ENCODE data around the gene EPB41L4A.
A peak's percentile ranks its signal among the peaks of the same experiment; 100 is the strongest.

Gene EPB41L4A

DNA sequence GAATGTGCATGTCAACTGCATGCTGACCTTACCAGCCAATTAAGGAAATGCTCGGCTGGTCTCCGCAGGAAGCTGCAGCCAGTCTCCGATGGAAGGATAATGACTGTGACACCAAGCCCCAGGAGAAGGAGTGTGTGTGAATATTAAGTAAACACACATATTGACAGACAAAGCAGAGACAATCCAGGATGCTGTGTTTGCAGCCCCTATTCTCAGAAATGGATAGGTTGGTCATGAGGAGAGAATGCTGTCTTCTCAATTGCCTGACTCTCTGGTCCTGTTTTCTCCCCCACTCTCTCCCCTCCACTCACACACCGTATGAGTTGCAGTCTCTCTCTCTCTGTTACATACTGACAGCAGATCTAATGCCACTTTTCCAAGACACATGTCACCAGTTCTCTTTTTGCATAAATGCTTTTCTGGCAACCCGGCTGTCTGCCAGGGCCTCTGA lies 85.7 kb downstream of the EPB41L4A start:
- Histone ChIP-seq H3K4me1 (ENCODE audit: control insufficient read depth, insufficient read depth, low read length) (no peaks in the 10 kb centered on the region; the same call in 1 of the 2 replicates), H3K4me3 (ENCODE audit: low read depth, low read length) (no peak overlapping the region), H3K9me3 (ENCODE audit: control insufficient read depth, insufficient read depth, low read depth, low read length) (no peaks in the 10 kb centered on the region), H3K27ac (ENCODE audit: extremely low read depth, low read depth, low read length) (no peak overlapping the region), H3K36me3 (ENCODE audit: control insufficient read depth in 2 of 2, insufficient read depth in 1 of 2, low read length in 2 of 2) (no peaks in the 10 kb centered on the region)
- POLR2A ChIA-PET = no interaction called here
- CTCF ChIA-PET = no interaction called here
- TF ChIP-seq ZNF335 (tag by site-specific recombination; conservative IDR thresholded peaks at IDR 0.05) = peak; percentile 85
- peak; percentile 38; the same call in 1 of the 2 replicates for TF ChIP-seq ZIC2 (tag by site-specific recombination; IDR thresholded peaks at IDR 0.05)
- 0 out of 2 replicates have a peak, but pooled peaks have one; percentile 22 for TF ChIP-seq ZBTB20 (tag by site-specific recombination; IDR thresholded peaks at IDR 0.05)
- TF ChIP-seq ZNF660 (tag by site-specific recombination; IDR thresholded peaks at IDR 0.05) = no peak
- TF ChIP-seq PRDM1 (tag by site-specific recombination; IDR thresholded peaks at IDR 0.05) = peak; percentile 90
- TF ChIP-seq, protein P1, sequence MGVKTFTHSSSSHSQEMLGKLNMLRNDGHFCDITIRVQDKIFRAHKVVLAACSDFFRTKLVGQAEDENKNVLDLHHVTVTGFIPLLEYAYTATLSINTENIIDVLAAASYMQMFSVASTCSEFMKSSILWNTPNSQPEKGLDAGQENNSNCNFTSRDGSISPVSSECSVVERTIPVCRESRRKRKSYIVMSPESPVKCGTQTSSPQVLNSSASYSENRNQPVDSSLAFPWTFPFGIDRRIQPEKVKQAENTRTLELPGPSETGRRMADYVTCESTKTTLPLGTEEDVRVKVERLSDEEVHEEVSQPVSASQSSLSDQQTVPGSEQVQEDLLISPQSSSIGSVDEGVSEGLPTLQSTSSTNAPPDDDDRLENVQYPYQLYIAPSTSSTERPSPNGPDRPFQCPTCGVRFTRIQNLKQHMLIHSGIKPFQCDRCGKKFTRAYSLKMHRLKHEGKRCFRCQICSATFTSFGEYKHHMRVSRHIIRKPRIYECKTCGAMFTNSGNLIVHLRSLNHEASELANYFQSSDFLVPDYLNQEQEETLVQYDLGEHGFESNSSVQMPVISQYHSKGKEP (tag by site-specific recombination; IDR thresholded peaks at IDR 0.05) = peak; percentile 40; the same call in 1 of the 2 replicates

DNA sequence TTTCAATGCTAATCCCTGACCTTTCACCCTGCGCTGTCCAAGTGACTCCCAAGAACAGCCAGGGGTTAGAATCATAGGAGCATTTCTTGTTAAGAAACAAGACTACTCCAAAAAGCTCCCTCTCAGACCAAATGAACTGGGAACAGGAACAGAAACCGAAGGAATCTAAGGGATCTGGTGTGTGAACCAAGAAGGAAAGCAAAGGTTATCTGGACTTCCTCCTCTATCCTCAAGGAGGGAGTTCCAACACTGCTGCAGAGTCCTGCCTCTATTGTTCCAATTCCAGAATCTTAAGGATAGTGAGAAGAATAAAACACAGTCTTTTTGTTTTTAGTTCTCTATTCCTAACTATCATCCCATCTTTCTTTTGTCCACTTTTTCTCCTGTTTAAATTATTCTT lies 87.2 kb downstream of the EPB41L4A start:
- no peaks in the 10 kb centered on the region for H3K36me3 ChIP-seq (ENCODE audit: control insufficient read depth in 2 of 2, insufficient read depth in 1 of 2, low read length in 2 of 2)
- H3K4me1 ChIP-seq (ENCODE audit: control insufficient read depth, insufficient read depth, low read length) = no peaks in the 10 kb centered on the region
- no peak overlapping the region for H3K27ac ChIP-seq (ENCODE audit: extremely low read depth, low read depth, low read length)
- no peaks in the 10 kb centered on the region for H3K9me3 ChIP-seq (ENCODE audit: control insufficient read depth, insufficient read depth, low read depth, low read length)
- no peak overlapping the region for H3K4me3 ChIP-seq (ENCODE audit: low read depth, low read length)
- TF ChIP-seq, protein P2, sequence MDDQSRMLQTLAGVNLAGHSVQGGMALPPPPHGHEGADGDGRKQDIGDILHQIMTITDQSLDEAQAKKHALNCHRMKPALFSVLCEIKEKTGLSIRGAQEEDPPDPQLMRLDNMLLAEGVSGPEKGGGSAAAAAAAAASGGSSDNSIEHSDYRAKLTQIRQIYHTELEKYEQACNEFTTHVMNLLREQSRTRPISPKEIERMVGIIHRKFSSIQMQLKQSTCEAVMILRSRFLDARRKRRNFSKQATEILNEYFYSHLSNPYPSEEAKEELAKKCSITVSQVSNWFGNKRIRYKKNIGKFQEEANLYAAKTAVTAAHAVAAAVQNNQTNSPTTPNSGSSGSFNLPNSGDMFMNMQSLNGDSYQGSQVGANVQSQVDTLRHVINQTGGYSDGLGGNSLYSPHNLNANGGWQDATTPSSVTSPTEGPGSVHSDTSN (CRISPR knock-in tag; IDR thresholded peaks at IDR 0.05) = no peak
- TF ChIP-seq, protein P3, sequence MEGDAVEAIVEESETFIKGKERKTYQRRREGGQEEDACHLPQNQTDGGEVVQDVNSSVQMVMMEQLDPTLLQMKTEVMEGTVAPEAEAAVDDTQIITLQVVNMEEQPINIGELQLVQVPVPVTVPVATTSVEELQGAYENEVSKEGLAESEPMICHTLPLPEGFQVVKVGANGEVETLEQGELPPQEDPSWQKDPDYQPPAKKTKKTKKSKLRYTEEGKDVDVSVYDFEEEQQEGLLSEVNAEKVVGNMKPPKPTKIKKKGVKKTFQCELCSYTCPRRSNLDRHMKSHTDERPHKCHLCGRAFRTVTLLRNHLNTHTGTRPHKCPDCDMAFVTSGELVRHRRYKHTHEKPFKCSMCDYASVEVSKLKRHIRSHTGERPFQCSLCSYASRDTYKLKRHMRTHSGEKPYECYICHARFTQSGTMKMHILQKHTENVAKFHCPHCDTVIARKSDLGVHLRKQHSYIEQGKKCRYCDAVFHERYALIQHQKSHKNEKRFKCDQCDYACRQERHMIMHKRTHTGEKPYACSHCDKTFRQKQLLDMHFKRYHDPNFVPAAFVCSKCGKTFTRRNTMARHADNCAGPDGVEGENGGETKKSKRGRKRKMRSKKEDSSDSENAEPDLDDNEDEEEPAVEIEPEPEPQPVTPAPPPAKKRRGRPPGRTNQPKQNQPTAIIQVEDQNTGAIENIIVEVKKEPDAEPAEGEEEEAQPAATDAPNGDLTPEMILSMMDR (tag by site-specific recombination; IDR thresholded peaks at IDR 0.05) = no peak
- TF ChIP-seq, protein P4, sequence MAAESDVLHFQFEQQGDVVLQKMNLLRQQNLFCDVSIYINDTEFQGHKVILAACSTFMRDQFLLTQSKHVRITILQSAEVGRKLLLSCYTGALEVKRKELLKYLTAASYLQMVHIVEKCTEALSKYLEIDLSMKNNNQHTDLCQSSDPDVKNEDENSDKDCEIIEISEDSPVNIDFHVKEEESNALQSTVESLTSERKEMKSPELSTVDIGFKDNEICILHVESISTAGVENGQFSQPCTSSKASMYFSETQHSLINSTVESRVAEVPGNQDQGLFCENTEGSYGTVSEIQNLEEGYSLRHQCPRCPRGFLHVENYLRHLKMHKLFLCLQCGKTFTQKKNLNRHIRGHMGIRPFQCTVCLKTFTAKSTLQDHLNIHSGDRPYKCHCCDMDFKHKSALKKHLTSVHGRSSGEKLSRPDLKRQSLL (tag by site-specific recombination; IDR thresholded peaks at IDR 0.05) = no peak
- TF ChIP-seq OSR2 (tag by site-specific recombination; IDR thresholded peaks at IDR 0.05) = no peak
- TF ChIP-seq ZNF596 (tag by site-specific recombination; IDR thresholded peaks at IDR 0.05) = no peak
- TF ChIP-seq, protein P5, sequence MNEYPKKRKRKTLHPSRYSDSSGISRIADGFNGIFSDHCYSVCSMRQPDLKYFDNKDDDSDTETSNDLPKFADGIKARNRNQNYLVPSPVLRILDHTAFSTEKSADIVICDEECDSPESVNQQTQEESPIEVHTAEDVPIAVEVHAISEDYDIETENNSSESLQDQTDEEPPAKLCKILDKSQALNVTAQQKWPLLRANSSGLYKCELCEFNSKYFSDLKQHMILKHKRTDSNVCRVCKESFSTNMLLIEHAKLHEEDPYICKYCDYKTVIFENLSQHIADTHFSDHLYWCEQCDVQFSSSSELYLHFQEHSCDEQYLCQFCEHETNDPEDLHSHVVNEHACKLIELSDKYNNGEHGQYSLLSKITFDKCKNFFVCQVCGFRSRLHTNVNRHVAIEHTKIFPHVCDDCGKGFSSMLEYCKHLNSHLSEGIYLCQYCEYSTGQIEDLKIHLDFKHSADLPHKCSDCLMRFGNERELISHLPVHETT (tag by site-specific recombination; IDR thresholded peaks at IDR 0.05) = no peak
- TF ChIP-seq, protein P6, sequence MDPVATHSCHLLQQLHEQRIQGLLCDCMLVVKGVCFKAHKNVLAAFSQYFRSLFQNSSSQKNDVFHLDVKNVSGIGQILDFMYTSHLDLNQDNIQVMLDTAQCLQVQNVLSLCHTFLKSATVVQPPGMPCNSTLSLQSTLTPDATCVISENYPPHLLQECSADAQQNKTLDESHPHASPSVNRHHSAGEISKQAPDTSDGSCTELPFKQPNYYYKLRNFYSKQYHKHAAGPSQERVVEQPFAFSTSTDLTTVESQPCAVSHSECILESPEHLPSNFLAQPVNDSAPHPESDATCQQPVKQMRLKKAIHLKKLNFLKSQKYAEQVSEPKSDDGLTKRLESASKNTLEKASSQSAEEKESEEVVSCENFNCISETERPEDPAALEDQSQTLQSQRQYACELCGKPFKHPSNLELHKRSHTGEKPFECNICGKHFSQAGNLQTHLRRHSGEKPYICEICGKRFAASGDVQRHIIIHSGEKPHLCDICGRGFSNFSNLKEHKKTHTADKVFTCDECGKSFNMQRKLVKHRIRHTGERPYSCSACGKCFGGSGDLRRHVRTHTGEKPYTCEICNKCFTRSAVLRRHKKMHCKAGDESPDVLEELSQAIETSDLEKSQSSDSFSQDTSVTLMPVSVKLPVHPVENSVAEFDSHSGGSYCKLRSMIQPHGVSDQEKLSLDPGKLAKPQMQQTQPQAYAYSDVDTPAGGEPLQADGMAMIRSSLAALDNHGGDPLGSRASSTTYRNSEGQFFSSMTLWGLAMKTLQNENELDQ (tag by site-specific recombination; IDR thresholded peaks at IDR 0.05; ENCODE audit: low read depth) = no peak
- TF ChIP-seq ZNF701 (tag by site-specific recombination; IDR thresholded peaks at IDR 0.05) = no peak
- TF ChIP-seq KLF8 (tag by site-specific recombination; IDR thresholded peaks at IDR 0.05) = no peak
- no peak for TF ChIP-seq ZBTB21 (tag by site-specific recombination; IDR thresholded peaks at IDR 0.05)
- TF ChIP-seq ZNF776 (tag by site-specific recombination; IDR thresholded peaks at IDR 0.05; ENCODE audit: borderline replicate concordance) = no peak
- no peak for TF ChIP-seq ZNF548 (tag by site-specific recombination; IDR thresholded peaks at IDR 0.05)
- TF ChIP-seq ZBTB17 (tag by site-specific recombination; IDR thresholded peaks at IDR 0.05) = no peak
- TF ChIP-seq ZNF391 (tag by site-specific recombination; IDR thresholded peaks at IDR 0.05; ENCODE audit: borderline replicate concordance, low read depth) = no peak
- ChIA-PET CTCF (no interaction called here), POLR2A (no interaction called here)

Data from HEK293 (cell line).